Type B pancreatic cell (in vitro differentiated cells): ENCODE data around the gene UBAC2. TPM values are rescaled to one million over a fixed set of nuclear protein-coding genes. Genes with fewer than 3 reads are reported as not detected.

Source experiments
- DNase-seq: peaks from one replicate; pipeline ENCODE4 v3.0.0; 2021; ENCODE audit warnings: mixed read lengths; ENCODE audit not compliant: unreplicated experiment; ENCODE audit errors: extremely low spot score
- H3K27ac Mint-ChIP-seq: 2 replicates; pipeline ENCODE4 v1.8.0; 2021; ENCODE audit warnings: mild to moderate bottlenecking, mixed read lengths
- H3K27me3 Mint-ChIP-seq: 2 replicates; pipeline ENCODE4 v1.8.0; 2021; ENCODE audit warnings: mixed read lengths
- H3K36me3 Mint-ChIP-seq: 2 replicates; pipeline ENCODE4 v1.8.0; 2021; ENCODE audit warnings: mixed read lengths
- H3K4me1 Mint-ChIP-seq: one replicate; pipeline ENCODE4 v1.8.0; 2021; ENCODE audit warnings: mixed read lengths; ENCODE audit not compliant: unreplicated experiment
- H3K4me3 Mint-ChIP-seq: 2 replicates; pipeline ENCODE4 v1.8.0; 2021; ENCODE audit warnings: mild to moderate bottlenecking, mixed read lengths
- H3K9me3 Mint-ChIP-seq: 2 replicates; pipeline ENCODE4 v1.8.0; 2021; ENCODE audit warnings: mixed read lengths
- CTCF ChIP-seq: fragments of 200-600 bp; sonication (generic); conservative IDR thresholded peaks from 2 replicates; pipeline ENCODE4 v1.5.0; 2021; ENCODE audit warnings: antibody characterized with exemption, mild to moderate bottlenecking
- total RNA-seq: library from RNA; stranded (reverse); gene quantifications from 2 replicates; pipeline ENCODE4 v1.2.1, GENCODE V29; 2021; ENCODE audit warnings: low replicate concordance

The UBAC2 gene
- total RNA-seq, 1 donor from 2014 or later, result 66.0 TPM

- Mint-ChIP-seq H3K27me3 (no peaks in the 10 kb centered on the region), H3K4me1 (peaks cover 39% of the 10 kb centered on the region), H3K27ac (no peak overlapping the region), H3K4me3 (no peak overlapping the region), H3K36me3 (peaks cover 16% of the 10 kb centered on the region), H3K9me3 (peaks cover 10% of the 10 kb centered on the region)
- TF ChIP-seq CTCF, result no peak
- no peak for DNase-seq
Measured at GRCh38 chr13:99217461-99218110, 16.9 kb downstream of the UBAC2 start.

- H3K27ac Mint-ChIP-seq, result no peak overlapping the region
- peaks cover 39% of the 10 kb centered on the region for H3K4me1 Mint-ChIP-seq
- no peaks in the 10 kb centered on the region for H3K27me3 Mint-ChIP-seq
- peaks cover 14% of the 10 kb centered on the region for H3K9me3 Mint-ChIP-seq
- TF ChIP-seq CTCF, result no peak
- H3K36me3 Mint-ChIP-seq, result peaks cover 19% of the 10 kb centered on the region
- DNase-seq, result no peak
- no peak overlapping the region for H3K4me3 Mint-ChIP-seq
Measured at GRCh38 chr13:99218126-99218525, 17.5 kb downstream of the UBAC2 start.

GRCh38 chr13:99218545-99218944 is 17.9 kb downstream of the UBAC2 start:
- H3K27ac Mint-ChIP-seq, result no peak overlapping the region

GRCh38 chr13:99218969-99219368 is 18.3 kb downstream of the UBAC2 start:
- Mint-ChIP-seq H3K9me3 (peaks cover 21% of the 10 kb centered on the region), H3K27ac (no peak overlapping the region), H3K4me1 (peaks cover 44% of the 10 kb centered on the region), H3K4me3 (no peak overlapping the region), H3K27me3 (no peaks in the 10 kb centered on the region), H3K36me3 (peaks cover 26% of the 10 kb centered on the region)
- TF ChIP-seq CTCF, result no peak
- DNase-seq, result no peak

More at GRCh38 chr13:99218545-99218944, 17.9 kb downstream of the UBAC2 start:
- H3K27me3 Mint-ChIP-seq, result no peaks in the 10 kb centered on the region
- no peak for DNase-seq
- no peak overlapping the region for H3K4me3 Mint-ChIP-seq
- TF ChIP-seq CTCF, result no peak
- H3K36me3 Mint-ChIP-seq, result peaks cover 22% of the 10 kb centered on the region
- H3K4me1 Mint-ChIP-seq, result peaks cover 40% of the 10 kb centered on the region
- H3K9me3 Mint-ChIP-seq, result peaks cover 18% of the 10 kb centered on the region

- no peak for TF ChIP-seq CTCF
- no peak overlapping the region for H3K4me3 Mint-ChIP-seq
- H3K27me3 Mint-ChIP-seq, result no peaks in the 10 kb centered on the region
- peaks cover 37% of the 10 kb centered on the region for H3K4me1 Mint-ChIP-seq
- DNase-seq, result no peak
- H3K36me3 Mint-ChIP-seq, result peaks cover 30% of the 10 kb centered on the region
- H3K27ac Mint-ChIP-seq, result no peak overlapping the region
- peaks cover 21% of the 10 kb centered on the region for H3K9me3 Mint-ChIP-seq
Measured at GRCh38 chr13:99220199-99220935, 19.7 kb downstream of the UBAC2 start.
